HG03159 (cell line): ENCODE measurements around the gene C9orf85.
"Not testable (repeated sequence)": the region's sequence is repeated elsewhere in the genome, so short reads cannot be mapped to it uniquely, and the experiment has no call there.

Source experiments
- ATAC-seq: cut with Tn5 transposase; IDR thresholded peaks from one replicate; pipeline ENCODE4 v1.9.1; 2021; ENCODE audit warnings: mild to moderate bottlenecking, moderate library complexity; ENCODE audit not compliant: unreplicated experiment

Gene C9orf85

GRCh38 chr9:71987471-71988371 lies 76.3 kb downstream of the C9orf85 start:
- ATAC-seq, result no peak

GRCh38 chr9:71990466-71990865 lies 79.0 kb downstream of the C9orf85 start:
- ATAC-seq, result no peak

- ATAC-seq, result no peak
These were observed 94.0 kb downstream of the C9orf85 start for GRCh38 chr9:72005451-72005850.

- ATAC-seq, result no peak
These were observed 95.1 kb downstream of the C9orf85 start for GRCh38 chr9:72006501-72006900.

- not testable (repeated sequence) for ATAC-seq
These were observed 96.3 kb downstream of the C9orf85 start for GRCh38 chr9:72007726-72008125.

GRCh38 chr9:72012646-72013045 lies 101.2 kb downstream of the C9orf85 start:
- ATAC-seq, result no peak

GRCh38 chr9:72013292-72013760 lies 101.9 kb downstream of the C9orf85 start:
- no peak for ATAC-seq

- ATAC-seq, result no peak
These were observed 111.4 kb downstream of the C9orf85 start for GRCh38 chr9:72022841-72023240.
